ENCODE data around the gene RSKR.

DNA sequence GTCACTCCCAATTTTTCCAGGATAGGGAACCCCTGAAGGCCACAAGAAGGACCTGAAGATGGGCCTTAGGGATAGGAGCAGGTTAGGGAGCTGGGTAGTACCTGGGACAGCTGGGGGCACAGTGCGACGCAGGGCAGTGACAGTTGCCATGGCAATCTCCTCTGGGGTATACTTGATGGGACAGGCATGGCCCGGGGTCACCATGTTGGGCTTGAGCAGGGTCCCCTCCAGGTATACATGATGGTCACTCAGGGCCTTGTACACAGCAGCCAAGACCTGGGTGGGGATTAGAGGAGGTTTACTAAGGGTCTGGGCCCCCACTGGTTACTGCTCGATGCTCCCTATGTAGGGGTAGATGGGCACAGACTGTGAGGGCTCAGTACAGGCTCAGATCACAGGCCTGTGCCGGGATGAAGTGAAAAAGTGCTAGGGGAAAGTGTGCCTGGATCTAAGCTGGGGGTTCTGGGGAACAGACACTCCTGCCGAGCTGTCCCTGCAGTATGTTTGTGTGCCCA is 40.0 kb downstream of the RSKR start:
- TF ChIP-seq EZH2 (IDR thresholded peaks at IDR 0.05) = no peak
- TF ChIP-seq, protein P1, sequence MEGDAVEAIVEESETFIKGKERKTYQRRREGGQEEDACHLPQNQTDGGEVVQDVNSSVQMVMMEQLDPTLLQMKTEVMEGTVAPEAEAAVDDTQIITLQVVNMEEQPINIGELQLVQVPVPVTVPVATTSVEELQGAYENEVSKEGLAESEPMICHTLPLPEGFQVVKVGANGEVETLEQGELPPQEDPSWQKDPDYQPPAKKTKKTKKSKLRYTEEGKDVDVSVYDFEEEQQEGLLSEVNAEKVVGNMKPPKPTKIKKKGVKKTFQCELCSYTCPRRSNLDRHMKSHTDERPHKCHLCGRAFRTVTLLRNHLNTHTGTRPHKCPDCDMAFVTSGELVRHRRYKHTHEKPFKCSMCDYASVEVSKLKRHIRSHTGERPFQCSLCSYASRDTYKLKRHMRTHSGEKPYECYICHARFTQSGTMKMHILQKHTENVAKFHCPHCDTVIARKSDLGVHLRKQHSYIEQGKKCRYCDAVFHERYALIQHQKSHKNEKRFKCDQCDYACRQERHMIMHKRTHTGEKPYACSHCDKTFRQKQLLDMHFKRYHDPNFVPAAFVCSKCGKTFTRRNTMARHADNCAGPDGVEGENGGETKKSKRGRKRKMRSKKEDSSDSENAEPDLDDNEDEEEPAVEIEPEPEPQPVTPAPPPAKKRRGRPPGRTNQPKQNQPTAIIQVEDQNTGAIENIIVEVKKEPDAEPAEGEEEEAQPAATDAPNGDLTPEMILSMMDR (IDR thresholded peaks at IDR 0.05 in 2 of 3, conservative IDR thresholded peaks at IDR 0.05 in 1 of 3; ENCODE audit: borderline replicate concordance in 1 of 3, insufficient read depth in 1 of 3, low read depth in 2 of 3, low read length in 2 of 3) = no peak

Measured in HCT116 (cell line).